HG03135 (cell line): ENCODE results near the gene COA1.
"Not testable (repeated sequence)": the region's sequence is repeated elsewhere in the genome, so short reads cannot be mapped to it uniquely, and the experiment has no call there.

Source experiments
- ATAC-seq: cut with Tn5 transposase; IDR thresholded peaks from one replicate; pipeline ENCODE4 v1.9.1; 2021; ENCODE audit warnings: mild to moderate bottlenecking, moderate library complexity; ENCODE audit not compliant: unreplicated experiment

Gene COA1

DNA sequence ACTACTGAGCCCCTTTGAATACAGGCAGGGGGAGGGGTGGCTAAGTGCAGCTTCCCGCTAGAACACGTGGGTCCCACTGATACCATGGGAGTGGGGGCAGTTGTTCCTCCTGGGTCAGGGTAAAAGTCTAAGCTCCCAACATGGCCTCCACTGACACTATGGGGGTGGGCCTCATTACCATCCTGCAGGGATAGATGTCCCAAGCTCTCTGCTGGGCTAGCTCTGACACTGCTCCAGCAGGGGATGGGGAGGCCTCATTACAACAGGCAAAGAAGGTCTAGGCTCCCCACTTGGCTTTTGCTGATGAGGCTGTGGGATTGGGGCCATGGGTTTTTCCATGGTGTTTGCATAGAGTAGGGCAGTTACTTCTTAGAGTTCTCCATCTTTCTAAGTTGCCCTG is 94.9 kb downstream of the COA1 start:
- ATAC-seq = no peak

DNA sequence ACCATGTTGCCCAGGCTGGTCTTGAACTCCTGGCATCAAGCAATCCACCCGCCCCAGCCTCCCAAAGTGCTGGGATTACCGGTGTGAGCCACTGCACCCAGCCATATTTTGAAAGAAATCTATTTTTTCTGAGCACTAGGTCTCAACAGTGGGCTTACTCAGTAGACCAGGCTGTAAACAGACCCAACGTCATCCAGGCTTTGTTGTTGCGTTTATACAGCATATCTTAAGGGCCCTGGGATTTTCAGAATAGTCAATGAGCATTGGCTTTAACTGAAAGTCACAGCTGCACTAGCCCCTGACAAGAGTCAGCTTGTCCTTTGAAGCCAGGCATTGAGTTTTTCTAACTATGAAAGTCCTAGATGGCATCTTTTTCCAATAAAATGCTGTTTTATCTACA is 96.6 kb downstream of the COA1 start:
- ATAC-seq = no peak

GRCh38 chr7:43631559-43631958 is 97.8 kb downstream of the COA1 start:
- ATAC-seq = no peak

DNA sequence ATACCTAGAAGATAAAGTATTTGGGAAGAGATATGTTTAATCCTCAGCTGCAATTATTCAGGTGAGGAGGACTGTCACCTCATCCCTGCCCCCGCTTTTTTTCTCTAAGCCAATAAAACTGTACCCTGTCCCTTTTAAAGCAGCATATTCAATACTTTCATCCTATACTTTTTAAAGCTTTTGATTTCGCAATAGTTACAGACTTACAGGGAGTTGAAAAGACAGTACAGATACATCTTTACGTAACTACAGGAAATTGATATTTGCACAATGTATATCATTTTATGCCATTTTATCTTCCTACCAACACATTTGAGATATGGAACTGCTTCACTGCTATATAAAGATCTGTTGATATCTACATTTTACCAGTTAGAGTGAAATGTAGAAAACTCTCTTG is 98.8 kb downstream of the COA1 start:
- no peak for ATAC-seq

DNA sequence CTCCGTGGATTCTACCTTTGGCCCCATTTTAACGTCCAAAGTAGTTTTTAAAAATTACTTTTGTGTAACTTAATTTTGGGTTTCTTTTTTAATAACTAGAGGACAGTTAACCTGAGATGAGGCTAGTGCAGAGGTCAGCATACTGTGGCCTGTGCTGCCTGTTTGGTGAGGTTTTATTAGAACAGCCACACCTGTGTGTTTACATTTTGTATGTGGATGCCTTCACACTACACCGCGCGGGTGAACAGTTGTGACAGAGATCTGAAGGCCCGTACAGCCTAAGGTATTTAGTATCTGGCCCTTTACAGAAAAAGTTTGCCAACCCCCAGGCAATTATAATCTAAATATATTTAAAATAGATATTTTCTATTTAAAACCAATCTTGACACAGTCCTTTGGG is 99.5 kb downstream of the COA1 start:
- no peak for ATAC-seq

DNA sequence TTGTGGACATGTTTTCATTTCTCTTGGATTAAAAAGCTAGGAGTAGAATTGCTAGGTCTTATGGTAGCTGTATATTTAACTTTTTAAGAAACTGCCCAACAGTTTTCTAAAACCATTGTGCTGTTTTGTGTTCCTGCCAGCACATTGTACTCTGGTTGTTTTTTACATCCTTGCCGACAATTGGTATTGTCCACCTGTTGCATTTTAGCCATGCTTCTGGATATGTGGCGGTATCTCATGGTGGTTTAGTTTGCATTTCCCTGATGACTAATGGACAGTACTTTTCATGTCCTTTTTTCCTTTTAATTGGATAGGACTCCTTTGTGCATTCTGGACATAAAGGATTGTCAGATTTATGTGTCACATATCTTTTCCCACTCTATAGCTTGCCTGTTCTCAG is 100.9 kb downstream of the COA1 start:
- ATAC-seq = no peak

- ATAC-seq = not testable (repeated sequence)
Observed at GRCh38 chr7:43627798-43628197, 101.5 kb downstream of the COA1 start.

GRCh38 chr7:43626695-43627094 is 102.6 kb downstream of the COA1 start:
- no peak for ATAC-seq

GRCh38 chr7:43625980-43626379 is 103.3 kb downstream of the COA1 start:
- ATAC-seq = no peak

DNA sequence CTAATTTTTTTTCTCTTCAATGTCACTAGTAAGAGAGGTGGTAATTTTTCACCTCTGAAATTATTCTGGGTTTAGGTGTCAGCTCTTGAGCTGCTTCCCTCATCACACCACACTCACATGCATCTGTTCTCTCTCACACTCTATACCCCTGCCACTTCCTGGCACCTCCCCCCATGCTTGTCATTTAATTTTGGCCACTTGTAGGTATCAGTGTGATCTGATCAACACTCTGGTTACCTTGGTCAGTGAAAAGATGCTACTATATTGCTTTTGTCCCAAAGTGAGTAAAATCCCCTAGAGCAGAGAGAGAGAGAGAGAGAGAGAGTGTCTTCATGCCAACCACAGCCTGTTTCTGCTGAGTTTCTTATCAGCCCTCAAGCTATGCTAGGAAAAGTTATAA is 103.9 kb downstream of the COA1 start:
- ATAC-seq = peak; percentile 65

- ATAC-seq = no peak
Observed at GRCh38 chr7:43624156-43624555, 105.2 kb downstream of the COA1 start.

DNA sequence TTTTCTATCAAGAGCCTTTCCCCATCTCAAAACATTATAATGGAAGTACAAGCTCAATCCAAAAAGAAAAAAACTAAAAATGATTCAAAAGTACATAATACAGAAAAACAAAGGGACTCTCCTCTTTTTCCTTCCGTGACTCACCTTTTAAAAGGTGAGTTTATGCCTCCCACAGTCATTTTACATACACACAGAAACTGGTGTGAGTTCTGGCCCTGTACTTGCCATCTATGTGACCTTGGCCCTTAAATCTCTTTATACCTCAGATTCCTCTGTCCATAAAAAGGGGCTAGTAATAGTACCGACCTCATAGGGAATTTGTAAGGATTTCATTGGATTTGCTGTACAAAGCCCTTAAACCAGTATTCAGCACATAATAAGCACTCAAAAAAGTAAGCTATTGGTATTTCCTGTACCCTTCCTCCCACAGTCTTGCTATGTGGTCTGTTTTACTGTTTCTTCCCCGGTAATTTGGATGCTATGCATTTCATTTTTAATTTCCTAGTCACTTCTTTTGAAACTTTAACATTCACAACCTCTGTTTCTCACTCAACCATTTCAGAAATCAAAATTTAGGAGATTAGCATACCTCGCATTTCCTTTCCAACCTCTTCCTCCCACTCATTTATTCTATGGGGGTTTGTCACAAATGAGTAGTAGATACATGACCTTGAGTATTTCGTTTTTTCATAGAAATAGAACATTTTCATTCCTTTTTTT is 107.4 kb downstream of the COA1 start:
- no peak for ATAC-seq

DNA sequence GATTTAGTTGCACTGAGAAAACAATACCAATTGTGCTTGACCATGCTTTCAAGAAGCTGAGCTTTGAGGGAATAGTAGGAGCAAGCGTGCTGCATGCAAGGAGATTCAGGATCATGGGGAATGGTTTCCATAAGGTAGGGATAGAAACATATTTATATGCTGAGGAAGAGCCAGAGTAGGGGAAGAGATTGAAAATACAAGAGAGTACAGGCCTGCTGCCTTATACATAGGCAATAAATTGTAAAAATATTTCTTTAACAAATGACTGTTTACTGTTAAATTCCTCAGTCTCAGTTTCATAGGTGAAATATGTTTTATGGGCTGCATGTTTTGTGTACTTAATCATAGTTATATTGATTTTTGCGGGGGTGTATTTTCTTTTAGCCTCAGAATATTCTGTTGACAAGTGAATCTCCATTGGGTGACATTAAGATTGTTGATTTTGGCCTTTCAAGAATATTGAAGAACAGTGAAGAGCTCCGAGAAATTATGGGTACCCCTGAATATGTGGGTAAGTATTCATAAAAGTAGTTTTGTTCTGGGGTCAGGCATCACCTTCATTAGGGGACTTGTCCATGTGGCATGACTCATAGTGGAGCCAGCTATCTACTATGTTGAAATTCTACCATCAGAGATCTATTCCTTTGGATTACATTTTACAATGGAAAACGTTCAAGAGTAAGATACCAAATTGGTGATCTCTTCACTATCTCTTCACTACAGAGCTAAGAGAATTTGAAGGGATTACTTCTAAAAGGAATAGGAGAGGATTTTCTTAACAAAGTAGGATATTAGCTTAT is 109.9 kb downstream of the COA1 start:
- no peak for ATAC-seq

DNA sequence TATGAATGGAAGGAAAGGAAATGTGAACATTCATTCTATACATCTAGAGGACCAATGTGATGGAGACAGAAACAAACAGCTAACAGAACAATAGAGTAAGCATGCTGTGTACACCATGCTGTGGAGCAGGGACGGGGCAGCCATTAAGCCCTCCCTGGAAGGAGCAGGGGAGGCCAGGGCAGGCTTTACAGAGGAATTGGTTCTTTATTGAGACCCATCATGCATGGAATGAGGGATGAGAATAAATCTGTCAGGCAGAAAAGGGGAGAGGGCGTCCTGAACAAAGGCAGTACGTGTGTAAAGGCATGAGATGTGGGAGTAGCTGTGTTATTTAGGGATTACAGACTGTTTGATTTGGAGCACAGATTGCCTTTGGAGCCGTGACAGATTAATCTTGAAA is 111.2 kb downstream of the COA1 start:
- ATAC-seq = no peak

- no peak for ATAC-seq
Observed at GRCh38 chr7:43616977-43617376, 112.3 kb downstream of the COA1 start.

DNA sequence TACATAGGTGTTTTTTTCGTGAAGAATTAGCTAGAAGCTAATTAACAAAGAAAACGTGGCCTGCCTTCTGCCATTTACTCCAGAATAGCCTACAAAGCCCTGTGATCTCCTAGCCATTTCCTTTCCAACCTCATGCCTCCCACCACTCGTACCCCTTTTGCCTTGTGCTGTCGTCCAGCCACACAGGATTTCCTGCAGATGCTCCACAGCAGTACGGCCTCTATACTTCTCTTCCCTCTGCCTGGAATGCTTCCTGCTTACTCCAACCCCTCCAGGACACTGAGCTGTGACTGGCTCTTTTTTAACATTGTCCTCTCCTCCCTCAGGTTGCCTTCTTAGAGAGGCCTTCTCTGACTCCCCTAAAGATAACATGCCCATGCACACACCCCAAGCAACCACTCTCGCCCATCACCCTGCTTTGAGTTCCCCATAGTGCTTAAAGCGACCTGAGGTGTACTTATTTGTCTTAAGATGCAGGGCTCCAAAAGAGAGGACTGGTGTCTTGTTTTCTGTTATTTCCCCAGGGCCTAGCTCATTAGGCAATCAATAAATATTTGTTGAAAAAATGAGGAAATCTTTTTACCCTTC is 113.7 kb downstream of the COA1 start:
- ATAC-seq = no peak

GRCh38 chr7:43612599-43613589 is 116.4 kb downstream of the COA1 start:
- ATAC-seq = no peak

DNA sequence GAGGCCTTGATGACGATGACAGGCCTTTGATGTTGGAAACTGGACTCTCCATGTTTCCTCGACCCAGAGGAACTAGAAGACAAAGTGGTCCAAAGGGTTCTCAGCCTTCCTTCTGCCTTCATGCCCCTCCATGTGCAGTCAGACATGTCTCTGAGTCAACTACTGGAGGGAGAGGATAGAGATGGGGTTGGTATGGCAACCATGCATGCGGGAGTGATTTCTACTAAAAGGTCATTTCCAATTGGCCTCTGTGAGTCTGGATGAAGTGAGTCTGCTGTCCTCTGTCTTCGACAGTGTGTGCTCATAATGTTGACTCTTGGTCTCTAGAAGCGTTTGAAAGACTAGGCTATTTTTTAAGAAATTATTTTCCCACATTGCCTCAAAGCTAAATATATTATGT is 117.2 kb downstream of the COA1 start:
- ATAC-seq = no peak

DNA sequence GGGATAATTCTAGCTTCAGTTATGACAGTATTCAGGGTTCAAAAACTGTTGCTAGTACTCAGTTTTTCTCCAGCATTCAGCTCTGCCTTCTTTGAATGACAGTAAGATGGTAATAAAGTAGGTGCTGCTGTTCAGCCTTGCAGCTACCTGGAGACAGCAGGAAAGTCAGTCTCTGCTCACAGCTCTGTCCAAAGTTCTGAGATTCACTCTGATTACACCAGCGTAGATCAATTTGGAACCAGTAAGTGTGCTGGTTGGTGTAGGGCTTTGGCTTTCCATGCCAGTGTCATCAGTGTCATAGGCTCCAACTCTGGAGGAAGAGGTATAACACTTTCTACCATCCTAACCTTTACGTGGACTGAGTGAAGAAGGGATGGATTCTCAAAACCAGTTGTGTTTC is 120.2 kb downstream of the COA1 start:
- ATAC-seq = no peak

- no peak for ATAC-seq
Observed at GRCh38 chr7:43604251-43604650, 125.1 kb downstream of the COA1 start.

DNA sequence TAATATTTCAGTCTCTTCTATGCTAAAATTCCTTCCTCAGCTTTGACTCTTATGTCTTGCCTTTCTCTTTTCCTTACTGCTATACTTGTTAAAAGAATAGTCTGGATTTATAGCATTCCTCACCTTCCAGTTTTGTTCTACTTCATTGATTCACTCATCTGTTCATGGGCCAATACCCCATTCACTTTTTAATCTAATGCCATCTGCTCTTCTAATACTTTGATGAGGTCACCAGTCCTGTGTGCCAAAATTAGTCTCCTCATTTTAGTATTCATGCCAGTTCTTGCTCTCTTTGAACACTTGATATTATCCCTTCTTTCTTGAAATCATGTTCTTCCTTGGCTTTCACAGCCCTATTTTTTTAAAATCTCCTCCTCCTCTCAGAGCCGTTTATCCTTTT is 127.1 kb downstream of the COA1 start:
- no peak for ATAC-seq
